Trophoblast cell (in vitro differentiated cells and primary cell): ENCODE measurements around the gene CCDC80.

Experiments
- DNase-seq, 2 donors: peaks; one replicate each; pipeline ENCODE4 v3.0.0-alpha.2; 2016
- H2AFZ ChIP-seq: 2 replicates; pipeline ENCODE4 v1.6.1; 2013; ENCODE audit warnings: low read length, moderate library complexity, mild to moderate bottlenecking; ENCODE audit not compliant: insufficient read depth, poor library complexity
- H2AK5ac ChIP-seq: 2 replicates; pipeline ENCODE4 v1.6.1; 2013; ENCODE audit warnings: mild to moderate bottlenecking, low read length
- H2BK120ac ChIP-seq: 2 replicates; pipeline ENCODE4 v1.6.1; 2013; ENCODE audit warnings: low read length, mild to moderate bottlenecking, moderate library complexity; ENCODE audit not compliant: insufficient read depth, poor library complexity
- H2BK12ac ChIP-seq: 2 replicates; pipeline ENCODE4 v1.6.1; 2013; ENCODE audit warnings: mild to moderate bottlenecking, low read length, moderate library complexity
- H2BK5ac ChIP-seq: 2 replicates; pipeline ENCODE4 v1.6.1; 2013; ENCODE audit warnings: low read length, low read depth, moderate library complexity, mild to moderate bottlenecking; ENCODE audit not compliant: poor library complexity
- H3K14ac ChIP-seq: 2 replicates; pipeline ENCODE4 v1.6.1; 2013; ENCODE audit warnings: mild to moderate bottlenecking, low read length
- H3K18ac ChIP-seq: 2 replicates; pipeline ENCODE4 v1.6.1; 2013; ENCODE audit warnings: mild to moderate bottlenecking, low read length
- H3K23ac ChIP-seq: 2 replicates; pipeline ENCODE4 v1.6.1; 2013; ENCODE audit warnings: low read length
- H3K27ac ChIP-seq: 2 replicates; pipeline ENCODE4 v1.5.1; 2013; ENCODE audit warnings: low read depth, mild to moderate bottlenecking, inconsistent platforms, low read length, moderate library complexity
- H3K27me3 ChIP-seq: 2 replicates; pipeline ENCODE4 v1.6.1; 2013; ENCODE audit warnings: inconsistent platforms, mild to moderate bottlenecking, low read length, moderate library complexity; ENCODE audit not compliant: insufficient read depth
- H3K36me3 ChIP-seq, 2 experiments: 1 replicate in 1 of 2; 2 replicates in 1 of 2; pipeline ENCODE4 v1.6.1; 2013; ENCODE audit warnings: low read length in 2 of 2, mild to moderate bottlenecking in 2 of 2, moderate library complexity in 1 of 2; ENCODE audit not compliant: insufficient read depth in 2 of 2, control insufficient read depth in 1 of 2
- H3K4ac ChIP-seq: 2 replicates; pipeline ENCODE4 v1.6.1; 2013; ENCODE audit warnings: low read depth, mild to moderate bottlenecking, low read length, moderate library complexity
- H3K4me1 ChIP-seq, 2 experiments: 1 replicate in 1 of 2; 2 replicates in 1 of 2; pipeline ENCODE4 v1.6.1; 2013; ENCODE audit warnings: low read length in 2 of 2, mild to moderate bottlenecking in 2 of 2, moderate library complexity in 1 of 2; ENCODE audit not compliant: insufficient read depth in 2 of 2, control insufficient read depth in 1 of 2
- H3K4me2 ChIP-seq: 2 replicates; pipeline ENCODE4 v1.6.1; 2013; ENCODE audit warnings: inconsistent platforms, mild to moderate bottlenecking, low read length, moderate library complexity
- H3K4me3 ChIP-seq: 2 replicates; pipeline ENCODE4 v1.5.1; 2013; ENCODE audit warnings: mild to moderate bottlenecking, low read depth, low read length, inconsistent platforms
- H3K79me1 ChIP-seq: one replicate; pipeline ENCODE4 v1.6.1; 2013; ENCODE audit warnings: low read length
- H3K79me2 ChIP-seq: 2 replicates; pipeline ENCODE4 v1.6.1; 2013; ENCODE audit warnings: low read length, mild to moderate bottlenecking; ENCODE audit not compliant: control insufficient read depth, insufficient read depth, poor library complexity
- H3K9ac ChIP-seq: 2 replicates; pipeline ENCODE4 v1.6.1; 2013; ENCODE audit warnings: mild to moderate bottlenecking, low read length
- H3K9me3 ChIP-seq: 2 replicates; pipeline ENCODE4 v1.6.1; 2013; ENCODE audit warnings: low read depth, mild to moderate bottlenecking, control low read depth, inconsistent platforms, low read length; ENCODE audit not compliant: insufficient read depth
- H4K12ac ChIP-seq: 2 replicates; pipeline ENCODE4 v1.6.1; 2013; ENCODE audit warnings: low read depth, mild to moderate bottlenecking, low read length, moderate library complexity
- H4K8ac ChIP-seq: 2 replicates; pipeline ENCODE4 v1.6.1; 2013; ENCODE audit warnings: low read depth, mild to moderate bottlenecking, low read length, moderate library complexity
- H4K91ac ChIP-seq: one replicate; pipeline ENCODE4 v1.6.1; 2013; ENCODE audit warnings: low read depth, mild to moderate bottlenecking, low read length, moderate library complexity
- WGBS: extraction: QIAGEN DNeasy Blood & Tissue Kit; methylation state at CpG from one replicate; pipeline ENCODE4 v1.1.7; 2013; ENCODE audit warnings: missing lambda C conversion rate; ENCODE audit not compliant: insufficient read length, insufficient coverage; ENCODE audit errors: extremely low coverage; 5-methylcytosine and 5-hydroxymethylcytosine counted together

CCDC80 gene

DNA sequence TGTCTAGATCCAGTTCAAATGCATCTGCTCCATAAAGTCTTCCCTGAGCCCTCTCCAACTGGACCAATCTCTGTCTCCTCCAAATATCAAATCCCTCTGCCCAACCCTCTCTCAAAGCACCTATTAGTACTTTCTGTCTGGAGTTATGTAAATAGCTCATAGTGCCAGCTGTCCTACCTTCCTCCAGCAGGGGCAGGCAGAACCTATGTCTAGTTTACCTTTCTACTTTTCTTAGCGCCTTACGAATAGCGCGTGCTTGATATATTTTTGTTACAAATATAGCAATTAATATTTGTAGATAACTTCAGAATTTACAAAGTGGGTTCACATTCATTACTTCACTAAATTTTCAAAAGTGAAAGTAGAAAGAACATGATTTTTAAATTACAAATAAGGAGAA is 14.0 kb upstream of the CCDC80 start:
- Histone ChIP-seq H3K4ac (peak overlapping the region; percentile 24), H3K14ac (peak overlapping the region; percentile 36), H3K27me3 (no peaks in the 10 kb centered on the region), H4K8ac (peak overlapping the region; percentile 24), H3K36me3 (no peaks in the 10 kb centered on the region), H2AK5ac (peak overlapping the region; percentile 20), H3K4me2 (no peak overlapping the region), H2BK120ac (peak overlapping the region; percentile 90), H4K12ac (no peak overlapping the region), H2AFZ (no peak overlapping the region), H3K9ac (no peak overlapping the region), H3K9me3 (no peaks in the 10 kb centered on the region), H2BK12ac (peak overlapping the region; percentile 55), H3K4me1 (peaks cover 9 to 14% of the 10 kb centered on the region in 2 experiments), H2BK5ac (peak overlapping the region; percentile 65), H3K4me3 (no peak overlapping the region), H3K27ac (peak overlapping the region; percentile 86), H3K79me2 (peaks cover 7% of the 10 kb centered on the region), H3K18ac (no peak overlapping the region), H3K23ac (no peak overlapping the region), H4K91ac (peak overlapping the region; percentile 87), H3K79me1 (peaks cover 26% of the 10 kb centered on the region)
- DNase-seq = peak in 1 of 2 donors; percentile 30
- WGBS = no CpG with 5 or more reads among the region's 4 CpGs

DNA sequence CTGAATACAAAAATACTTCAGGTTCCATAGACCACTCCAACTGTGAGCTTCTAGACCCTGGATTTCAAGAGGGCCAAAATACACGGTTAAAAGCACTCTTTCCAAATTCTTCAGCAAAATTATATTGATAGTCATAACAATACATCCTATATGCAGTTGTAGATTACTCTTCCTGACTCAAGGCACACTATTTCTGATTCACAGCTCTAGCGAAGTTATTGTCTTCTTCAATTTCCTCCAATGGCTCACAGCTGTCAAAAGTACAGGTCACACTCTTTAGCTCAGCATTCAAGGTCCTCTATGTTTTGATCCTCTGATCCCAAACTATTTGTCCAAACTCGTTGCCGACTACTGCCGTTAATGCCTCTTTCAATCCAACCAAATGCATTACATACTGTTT is 13.5 kb upstream of the CCDC80 start:
- peak overlapping the region; percentile 87 for H4K91ac ChIP-seq
- H2AFZ ChIP-seq = no peak overlapping the region
- DNase-seq = no peak
- peaks cover 26% of the 10 kb centered on the region for H3K79me1 ChIP-seq
- no peak overlapping the region for H4K12ac ChIP-seq
- no peak overlapping the region for H3K9ac ChIP-seq
- H2BK5ac ChIP-seq = peak overlapping the region; percentile 65
- H2BK12ac ChIP-seq = peak overlapping the region; percentile 55
- H3K4me3 ChIP-seq = no peak overlapping the region
- peak overlapping the region; percentile 24 for H3K4ac ChIP-seq
- H2AK5ac ChIP-seq = peak overlapping the region; percentile 20
- no peaks in the 10 kb centered on the region for H3K27me3 ChIP-seq
- H3K36me3 ChIP-seq = no peaks in the 10 kb centered on the region
- peak overlapping the region; percentile 86 for H3K27ac ChIP-seq
- peak overlapping the region; percentile 24 for H4K8ac ChIP-seq
- peaks cover 9 to 14% of the 10 kb centered on the region in 2 experiments for H3K4me1 ChIP-seq
- H3K18ac ChIP-seq = no peak overlapping the region
- H3K23ac ChIP-seq = no peak overlapping the region
- peak overlapping the region; percentile 90 for H2BK120ac ChIP-seq
- no CpG with 5 or more reads among the region's 5 CpGs for WGBS
- H3K79me2 ChIP-seq = peaks cover 7% of the 10 kb centered on the region
- H3K9me3 ChIP-seq = no peaks in the 10 kb centered on the region
- H3K14ac ChIP-seq = peak overlapping the region; percentile 36
- no peak overlapping the region for H3K4me2 ChIP-seq

DNA sequence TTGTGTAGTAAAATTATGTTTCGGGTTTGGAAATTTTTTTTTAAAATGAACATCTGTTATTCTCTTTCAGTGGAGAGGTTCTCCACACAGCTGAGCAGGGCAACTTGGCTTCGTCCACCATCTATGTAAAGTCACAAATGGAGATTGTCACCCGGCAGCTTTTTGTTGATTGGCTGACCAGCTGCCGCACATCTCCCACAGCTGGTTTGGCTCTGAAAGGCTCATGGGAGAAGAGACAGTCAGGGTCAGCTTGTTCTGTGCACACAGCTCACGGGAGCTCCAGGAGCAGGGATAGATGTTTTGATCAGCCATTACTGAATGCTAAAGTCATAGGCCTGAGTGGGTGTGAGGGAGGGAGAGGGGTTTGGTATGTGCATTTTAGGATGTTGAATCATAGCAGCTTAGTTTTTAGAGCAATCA is 12.9 kb upstream of the CCDC80 start:
- H4K12ac ChIP-seq = peak overlapping the region; percentile 27
- H3K14ac ChIP-seq = peak overlapping the region; percentile 89
- no CpG with 5 or more reads among the region's 5 CpGs for WGBS
- H3K4me2 ChIP-seq = no peak overlapping the region
- no peaks in the 10 kb centered on the region for H3K27me3 ChIP-seq
- H3K4me1 ChIP-seq = peaks cover 9 to 16% of the 10 kb centered on the region in 2 experiments
- peak overlapping the region; percentile 95 for H3K27ac ChIP-seq
- no peak overlapping the region for H3K4me3 ChIP-seq
- H2BK5ac ChIP-seq = peak overlapping the region; percentile 99
- peaks cover 30% of the 10 kb centered on the region for H3K79me1 ChIP-seq
- no peaks in the 10 kb centered on the region for H3K36me3 ChIP-seq
- peak overlapping the region; percentile 93 for H2AK5ac ChIP-seq
- no peak overlapping the region for H3K9ac ChIP-seq
- peak overlapping the region; percentile 30 for H2AFZ ChIP-seq
- no peak overlapping the region for H3K23ac ChIP-seq
- H4K91ac ChIP-seq = peak overlapping the region; percentile 99
- H2BK12ac ChIP-seq = peak overlapping the region; percentile 84
- H3K18ac ChIP-seq = peak overlapping the region; percentile 86
- peak overlapping the region; percentile 84 for H4K8ac ChIP-seq
- peak overlapping the region; percentile 97 for H2BK120ac ChIP-seq
- H3K9me3 ChIP-seq = no peaks in the 10 kb centered on the region
- peak; percentile 80 to 84 for DNase-seq
- peaks cover 7% of the 10 kb centered on the region for H3K79me2 ChIP-seq
- H3K4ac ChIP-seq = peak overlapping the region; percentile 84

DNA sequence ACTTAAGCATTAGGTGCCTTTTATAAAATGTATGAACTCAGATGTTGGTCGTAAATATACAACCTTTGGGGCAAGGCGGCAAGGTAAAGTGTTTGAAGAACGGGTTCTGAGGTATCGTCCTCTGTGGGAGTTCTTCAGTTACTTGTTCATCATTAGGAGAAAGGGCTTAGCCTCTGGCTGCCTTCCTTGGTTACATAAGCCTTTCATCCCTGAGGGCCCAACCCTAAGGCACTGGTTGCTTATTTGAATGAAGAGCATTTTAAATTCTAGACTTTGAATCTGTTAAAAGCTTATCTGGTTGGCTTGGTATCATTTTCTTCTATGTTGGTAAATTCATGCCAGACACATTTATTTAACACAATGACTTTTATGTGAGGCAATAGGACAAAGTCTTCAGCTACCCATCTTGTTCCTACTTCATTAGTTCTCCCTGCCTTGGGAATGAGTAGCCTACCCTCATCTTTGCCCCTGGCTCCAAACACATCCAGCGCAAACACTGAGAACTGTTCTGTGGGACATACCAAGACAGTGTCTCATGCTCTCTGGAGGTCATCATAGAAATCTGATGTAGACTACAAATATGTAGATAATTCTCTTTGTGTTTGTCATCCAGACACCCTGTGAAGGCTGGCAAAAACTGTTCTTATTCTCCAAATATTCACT is 12.4 kb upstream of the CCDC80 start:
- Histone ChIP-seq H3K14ac (peak overlapping the region; percentile 73), H2BK12ac (peak overlapping the region; percentile 50), H3K23ac (no peak overlapping the region)

More for the DNA sequence above, 12.4 kb upstream of the CCDC80 start:
- no peak overlapping the region for H3K4me3 ChIP-seq
- DNase-seq = peak; percentile 90 to 96
- H2AFZ ChIP-seq = no peak overlapping the region
- H3K4ac ChIP-seq = peak overlapping the region; percentile 78
- no peaks in the 10 kb centered on the region for H3K9me3 ChIP-seq
- H3K79me2 ChIP-seq = peaks cover 7% of the 10 kb centered on the region
- H3K27ac ChIP-seq = peak overlapping the region; percentile 95
- peak overlapping the region; percentile 83 for H2BK5ac ChIP-seq
- H3K4me2 ChIP-seq = no peak overlapping the region
- peaks cover 30% of the 10 kb centered on the region for H3K79me1 ChIP-seq
- H3K4me1 ChIP-seq = peaks cover 9 to 16% of the 10 kb centered on the region in 2 experiments
- no peak overlapping the region for H3K18ac ChIP-seq
- H4K12ac ChIP-seq = no peak overlapping the region
- WGBS = no CpG with 5 or more reads among the region's 5 CpGs
- peak overlapping the region; percentile 92 for H4K91ac ChIP-seq
- no peak overlapping the region for H3K9ac ChIP-seq
- H3K27me3 ChIP-seq = no peaks in the 10 kb centered on the region
- H3K36me3 ChIP-seq = no peaks in the 10 kb centered on the region
- H2BK120ac ChIP-seq = peak overlapping the region; percentile 91
- H4K8ac ChIP-seq = peak overlapping the region; percentile 75
- H2AK5ac ChIP-seq = no peak overlapping the region
